GM21528 (cell line): ENCODE results near the gene THBS3.
"Not testable (repeated sequence)": the region's sequence is repeated elsewhere in the genome, so short reads cannot be mapped to it uniquely, and the experiment has no call there.

Source experiments
- ATAC-seq: cut with Tn5 transposase; IDR thresholded peaks from one replicate; pipeline ENCODE4 v1.9.1; 2021; ENCODE audit warnings: mild to moderate bottlenecking, moderate library complexity; ENCODE audit not compliant: unreplicated experiment, low FRiP score

THBS3 gene

DNA sequence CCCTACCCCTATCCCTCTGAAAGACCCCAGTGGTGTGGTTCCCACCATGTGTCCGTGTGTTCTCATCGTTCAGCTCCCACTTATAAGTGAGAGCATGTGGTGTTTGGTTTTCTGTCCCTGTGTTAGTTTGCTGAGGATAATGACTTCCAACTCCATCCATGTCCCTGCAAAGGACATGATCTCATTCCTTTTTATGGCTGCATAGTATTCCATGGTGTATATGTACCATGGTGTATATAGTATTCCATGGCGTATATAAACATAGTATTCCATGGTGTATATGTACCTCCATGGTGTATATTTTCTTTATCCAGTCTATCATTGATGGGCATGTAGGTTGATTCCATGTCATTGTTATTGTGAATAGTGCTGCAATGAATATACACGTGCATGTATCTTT, 43.9 kb downstream of the THBS3 start:
- ATAC-seq, result not testable (repeated sequence)

DNA sequence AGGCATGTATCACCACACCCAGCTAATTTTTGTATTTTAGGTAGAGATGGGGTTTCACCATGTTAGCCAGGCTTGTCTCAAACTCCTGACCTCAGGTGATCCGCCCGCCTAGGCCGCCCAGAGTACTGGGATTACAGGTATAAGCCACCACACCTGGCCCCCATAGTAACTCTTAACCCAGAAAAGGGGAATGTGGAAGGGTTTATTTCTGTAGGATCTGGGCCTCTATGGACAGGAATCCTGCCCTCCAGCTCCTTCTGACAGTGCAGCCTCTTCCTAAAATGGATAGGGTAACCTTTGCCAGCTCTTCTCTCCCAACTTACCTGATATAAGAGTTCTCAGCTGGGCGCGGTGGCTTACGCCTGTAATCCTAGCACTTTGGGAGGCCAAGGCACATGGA, 45.1 kb downstream of the THBS3 start:
- ATAC-seq, result not testable (repeated sequence)

DNA sequence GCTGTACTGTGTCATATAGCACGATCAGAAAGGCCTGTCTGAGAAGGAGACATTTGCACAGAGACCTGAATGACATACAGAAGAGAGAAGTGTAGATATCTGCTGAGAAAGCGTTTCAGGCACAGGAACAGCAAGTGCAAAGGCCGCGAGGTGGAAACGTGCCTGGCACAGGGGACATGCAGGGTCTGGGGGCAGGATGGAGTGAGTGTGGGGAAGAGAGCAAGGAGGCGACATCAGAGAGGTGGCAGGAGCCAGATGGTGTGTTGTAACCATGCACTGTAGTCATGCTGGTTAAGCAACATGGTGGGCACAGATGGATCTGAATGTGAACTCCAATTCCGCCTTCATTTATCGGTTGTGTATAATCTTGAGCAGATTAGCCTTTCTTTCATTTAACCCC, 47.6 kb downstream of the THBS3 start:
- no peak for ATAC-seq

DNA sequence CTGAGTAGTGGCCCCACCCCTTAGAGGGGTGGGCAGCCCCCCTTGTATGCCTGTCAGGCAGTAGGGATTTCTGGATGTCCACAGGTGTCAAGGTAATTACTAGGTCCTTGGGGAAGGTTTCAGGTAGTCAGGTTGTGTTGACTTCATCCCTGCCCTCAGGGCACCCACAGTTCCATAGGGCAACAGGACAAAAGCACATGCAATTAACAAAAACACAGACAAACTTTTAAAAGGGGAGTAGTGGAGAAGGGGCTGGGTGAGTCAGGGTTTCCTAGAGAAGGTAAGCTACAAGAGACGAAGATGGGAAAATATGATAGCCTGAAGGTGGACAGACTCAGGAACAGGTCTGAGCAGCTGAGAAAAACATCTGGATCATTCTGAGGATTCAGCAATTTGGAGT, 48.7 kb downstream of the THBS3 start:
- no peak for ATAC-seq

DNA sequence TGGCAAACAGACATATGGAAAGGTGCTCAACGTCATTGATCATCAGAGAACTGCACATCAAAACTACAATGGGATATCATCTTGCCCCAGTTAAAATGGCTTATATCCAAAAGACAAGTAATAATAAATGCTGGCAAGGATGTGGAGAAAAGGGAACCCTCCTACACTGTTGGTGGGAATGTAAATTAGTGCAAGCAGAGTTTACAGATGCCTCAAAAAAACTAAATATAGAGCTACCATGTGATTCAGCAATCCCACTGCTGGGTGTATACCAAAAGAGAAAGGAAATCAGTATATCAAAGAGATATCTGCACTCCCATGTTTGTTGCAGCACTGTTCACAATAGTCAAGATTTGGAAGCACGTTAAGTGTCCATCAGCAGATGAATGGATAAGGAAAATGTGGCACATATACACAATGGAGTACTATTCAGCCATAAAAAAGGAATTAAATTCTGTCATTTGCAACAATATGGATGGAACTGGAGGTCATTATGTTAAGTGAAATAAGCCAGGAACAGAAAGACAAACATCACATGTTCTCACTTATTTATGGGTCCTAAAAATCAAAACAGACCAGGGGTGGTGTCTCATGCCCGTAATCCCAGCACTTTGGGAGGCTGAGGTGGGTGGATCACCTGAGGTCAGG, 51.6 kb downstream of the THBS3 start:
- not testable (repeated sequence) for ATAC-seq
